Stimulated activated CD4-positive, alpha-beta T cell treated with anti-CD3 and anti-CD28 coated beads, Interleukin-2, amount 100 ng/mL, for 4 hours (primary cell): ENCODE results near the gene CHAC1.

Experiments
- DNase-seq: peaks from one replicate; pipeline ENCODE4 v3.0.0-alpha.2; 2020; ENCODE audit warnings: low read depth

The CHAC1 gene, protein sequence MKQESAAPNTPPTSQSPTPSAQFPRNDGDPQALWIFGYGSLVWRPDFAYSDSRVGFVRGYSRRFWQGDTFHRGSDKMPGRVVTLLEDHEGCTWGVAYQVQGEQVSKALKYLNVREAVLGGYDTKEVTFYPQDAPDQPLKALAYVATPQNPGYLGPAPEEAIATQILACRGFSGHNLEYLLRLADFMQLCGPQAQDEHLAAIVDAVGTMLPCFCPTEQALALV

DNA sequence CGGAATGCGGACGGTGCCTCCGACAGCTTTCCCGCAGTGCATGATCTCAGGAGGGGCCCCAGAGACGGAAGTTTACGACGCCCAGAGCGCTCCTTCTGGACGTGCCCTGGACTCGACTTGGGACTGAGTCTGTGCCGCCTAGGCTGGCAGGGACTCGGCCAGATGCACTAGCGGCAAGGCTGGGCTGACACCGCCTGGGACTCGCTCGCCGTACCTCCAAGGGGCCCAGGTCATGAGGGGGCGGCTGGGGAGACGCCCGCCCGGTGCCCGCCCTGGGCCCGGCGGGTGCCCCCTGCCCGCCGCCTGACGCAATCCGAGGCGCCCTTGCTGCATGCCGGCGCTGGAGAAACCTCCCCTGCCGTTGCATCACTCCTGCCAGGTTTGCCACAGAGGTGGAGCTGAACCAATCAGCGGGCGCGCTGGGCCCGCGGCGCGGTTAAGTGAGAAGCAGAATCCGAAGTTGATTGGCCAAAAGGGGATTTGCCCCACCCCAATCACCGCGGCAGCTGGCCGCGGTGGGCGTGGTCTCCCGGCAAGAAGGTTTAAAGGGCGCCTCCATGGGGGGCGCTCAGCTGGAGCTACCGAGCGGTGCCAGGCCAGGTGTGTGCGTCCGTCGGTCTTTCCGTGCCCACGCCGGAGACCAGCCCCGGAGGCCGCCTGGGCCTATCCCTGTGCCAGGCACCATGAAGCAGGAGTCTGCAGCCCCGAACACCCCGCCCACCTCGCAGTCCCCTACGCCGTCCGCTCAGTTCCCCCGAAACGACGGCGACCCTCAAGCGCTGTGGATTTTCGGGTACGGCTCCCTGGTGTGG lies at the start of gene CHAC1:
Gene CHAC1, plus strand, starts transcription at position 571 of the 812 bp plus-strand sequence. Its CDS starts 113 bp downstream, at position 684.
- DNase-seq: peak; percentile 96

DNA sequence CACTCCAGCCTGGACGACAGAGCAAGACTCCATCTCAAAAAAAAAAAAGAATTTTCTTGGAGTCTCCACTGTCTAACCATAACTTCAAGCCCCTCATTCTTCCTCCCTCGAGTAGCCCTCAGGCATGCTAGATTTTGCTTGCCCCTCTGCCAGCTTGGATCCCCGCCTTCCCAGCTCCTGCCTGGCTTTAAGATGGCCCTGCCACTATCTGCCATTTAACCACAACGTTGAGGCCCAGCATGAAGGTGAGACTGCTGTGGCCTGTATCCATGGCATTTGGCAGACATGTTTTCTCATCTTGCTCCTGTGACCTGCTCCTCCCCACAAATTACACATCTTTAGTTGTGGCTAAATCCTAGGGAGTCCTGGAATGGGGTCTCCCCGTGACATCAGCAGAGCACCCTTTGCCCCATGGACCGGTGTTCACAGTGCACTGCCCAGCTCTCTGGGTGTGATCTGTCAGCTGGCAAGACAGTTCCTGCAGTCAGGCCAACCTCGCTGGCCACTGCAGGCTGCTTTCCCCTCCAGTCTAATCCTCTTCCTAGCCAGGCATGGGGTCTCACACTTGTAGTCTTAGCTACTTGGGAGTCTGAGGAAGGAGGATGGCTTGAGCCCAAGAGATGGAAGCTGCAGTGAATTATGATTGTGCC lies 48.6 kb upstream of the CHAC1 start:
- DNase-seq: no peak

DNA sequence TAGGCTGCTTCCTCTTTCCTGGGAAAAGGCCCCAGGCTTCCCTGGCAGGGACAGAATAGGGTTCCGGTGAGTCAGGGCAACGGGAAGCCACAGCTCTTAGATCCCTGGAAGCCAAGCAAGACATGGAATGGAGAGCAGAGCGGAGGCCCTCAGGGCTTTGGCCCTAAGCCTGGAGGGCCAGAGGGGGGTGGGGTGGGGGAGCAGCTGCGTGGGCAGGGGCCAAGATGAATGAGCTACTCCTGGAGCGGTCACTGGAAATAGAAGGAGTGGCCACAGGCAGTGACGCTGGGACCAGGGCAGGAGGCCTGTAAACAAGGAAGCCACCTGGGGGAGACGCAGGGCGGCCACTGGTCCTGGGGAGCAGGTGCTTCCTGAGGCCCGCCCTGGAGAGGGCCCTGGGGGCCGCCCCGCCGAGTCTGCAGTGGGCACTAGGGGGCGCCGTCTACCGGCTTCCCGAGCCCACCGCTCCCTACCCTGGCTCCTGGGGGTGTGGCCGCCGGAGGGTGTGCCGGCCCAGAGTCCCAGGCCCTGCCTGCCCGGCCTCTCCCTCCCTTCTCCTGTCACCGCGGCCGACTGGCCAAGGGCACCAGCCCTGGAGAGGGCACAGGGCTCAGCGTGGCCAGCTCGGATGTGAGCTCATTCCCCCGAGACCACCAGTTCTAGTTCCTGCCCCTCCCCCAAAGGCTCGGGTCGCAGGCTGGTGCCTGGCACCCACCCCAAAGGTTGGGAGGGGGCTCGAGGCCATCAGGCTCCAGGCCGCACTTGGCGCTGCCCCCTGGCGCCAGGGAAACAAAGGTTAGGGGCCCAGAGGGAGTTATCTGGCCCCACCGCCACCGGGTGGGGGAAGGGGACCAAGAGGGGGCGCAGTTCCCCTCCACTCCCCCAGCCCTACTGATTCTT lies 46.9 kb upstream of the CHAC1 start:
- DNase-seq: peak; percentile 57

DNA sequence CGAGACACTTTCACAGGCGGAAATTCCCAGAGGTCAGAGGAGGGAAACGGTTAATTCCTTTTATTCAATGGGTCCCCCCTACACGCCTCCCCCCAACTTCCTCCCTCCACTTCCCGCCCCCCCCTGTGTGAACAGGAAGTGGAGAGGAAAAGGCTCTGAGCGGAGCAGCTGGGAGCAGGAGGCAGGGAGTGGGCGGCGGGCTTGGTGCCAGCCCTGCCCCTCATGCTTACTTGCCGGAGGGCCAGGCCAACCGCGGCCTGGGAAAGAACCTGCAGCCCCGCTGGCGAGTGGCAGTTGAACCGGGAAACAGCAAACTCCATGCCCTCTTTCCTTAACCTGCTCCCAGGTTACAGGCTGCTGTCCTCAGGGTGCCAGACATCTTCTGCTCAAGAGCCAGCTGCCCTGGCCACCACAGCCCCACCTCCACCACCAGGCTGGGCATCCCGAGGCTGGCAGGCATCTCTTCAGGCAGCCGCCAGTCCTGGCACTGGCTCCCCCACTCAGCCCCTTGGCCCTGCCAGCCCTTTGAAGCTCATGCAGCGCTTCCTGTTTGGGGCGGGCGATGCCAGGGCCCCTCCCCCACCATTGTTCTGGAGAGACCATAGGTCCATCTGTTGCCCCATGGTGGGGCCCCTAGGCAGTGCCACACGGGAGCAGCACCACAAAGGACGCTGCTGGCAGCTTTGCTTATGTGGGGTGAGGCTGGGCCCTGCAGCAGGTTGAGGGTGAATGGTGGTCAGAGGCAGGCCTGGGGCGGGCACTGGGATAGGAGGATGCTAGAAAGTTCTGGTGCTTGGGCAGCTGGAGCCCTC lies 46.1 kb upstream of the CHAC1 start:
- no peak for DNase-seq

- no peak for DNase-seq
Observed at GRCh38 chr15:40908095-40908494, 45.2 kb upstream of the CHAC1 start.

GRCh38 chr15:40909662-40910630 lies 43.3 kb upstream of the CHAC1 start:
- DNase-seq: no peak

- no peak for DNase-seq
Observed at GRCh38 chr15:40911141-40911540, 42.1 kb upstream of the CHAC1 start.

- DNase-seq: no peak
Observed at GRCh38 chr15:40911693-40912092, 41.6 kb upstream of the CHAC1 start.

DNA sequence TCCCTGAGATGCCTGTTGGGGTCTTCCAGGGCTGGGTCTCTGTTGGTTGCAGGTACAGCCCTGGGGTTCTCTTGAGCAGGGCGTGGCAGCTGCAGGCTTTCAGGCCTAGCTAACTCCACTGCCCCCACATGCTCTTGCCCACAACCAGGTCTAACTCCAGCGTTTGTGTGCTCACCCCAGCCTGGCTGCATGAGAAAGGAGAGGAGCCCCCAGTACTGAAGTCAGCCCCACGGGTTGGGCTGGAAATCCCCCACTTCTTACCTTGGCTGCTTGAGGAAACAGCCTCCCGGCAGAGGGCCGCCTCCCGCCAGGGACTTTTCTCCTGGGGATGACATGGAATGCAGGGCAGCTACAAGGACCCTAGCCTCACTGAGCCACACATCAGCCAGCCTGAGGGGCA lies 40.8 kb upstream of the CHAC1 start:
- no peak for DNase-seq

- DNase-seq: no peak
Observed at GRCh38 chr15:40914013-40914412, 39.3 kb upstream of the CHAC1 start.

GRCh38 chr15:40914486-40914885 lies 38.8 kb upstream of the CHAC1 start:
- DNase-seq: no peak

DNA sequence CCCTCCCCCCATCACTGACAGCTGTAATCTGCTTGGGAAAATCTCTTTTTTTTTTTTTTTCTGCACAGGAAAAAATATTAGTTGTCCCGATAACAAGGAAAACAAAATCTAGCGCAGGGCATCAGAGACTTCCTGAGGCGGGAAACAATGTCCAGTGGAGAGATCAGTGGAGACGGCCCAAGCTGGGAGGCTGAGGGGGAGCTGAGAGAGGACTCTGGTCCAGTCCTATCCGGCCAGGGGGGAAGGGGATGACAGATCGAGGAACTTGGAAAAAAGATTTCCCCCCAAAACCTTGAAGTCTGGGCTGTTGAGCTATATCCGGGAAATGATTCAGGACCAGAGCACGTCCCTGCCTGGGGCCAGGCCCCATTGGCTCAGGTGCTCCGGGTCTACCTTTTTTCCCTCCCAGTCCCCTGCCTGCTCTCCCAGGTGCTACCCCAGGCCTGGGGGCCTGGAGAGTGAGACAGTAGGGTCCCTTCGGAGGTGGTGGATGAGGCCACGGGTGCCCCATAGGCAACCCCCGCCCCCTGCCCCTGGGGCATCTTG lies 38.1 kb upstream of the CHAC1 start:
- no peak for DNase-seq

DNA sequence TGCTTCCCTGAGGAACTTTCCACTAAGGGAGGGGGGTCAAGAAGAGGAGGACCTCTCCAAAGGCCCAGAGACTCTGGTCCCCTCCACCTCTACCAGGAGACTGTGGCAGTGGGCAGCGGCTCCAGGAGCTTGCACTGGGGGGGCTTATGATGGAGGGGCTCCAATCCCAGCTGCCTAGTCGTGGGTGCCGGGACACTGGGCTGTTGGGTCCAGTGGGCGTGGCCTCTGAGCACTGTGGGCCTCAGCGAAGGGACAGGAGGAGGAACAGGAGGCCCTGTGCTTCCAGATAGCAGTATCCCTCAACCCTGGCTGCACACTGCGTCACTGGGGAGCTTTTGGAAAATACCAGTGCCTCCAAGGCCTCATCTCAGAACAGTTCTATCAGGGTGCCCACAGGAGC lies 37.6 kb upstream of the CHAC1 start:
- DNase-seq: no peak

GRCh38 chr15:40917585-40917984 lies 35.7 kb upstream of the CHAC1 start:
- no peak for DNase-seq

DNA sequence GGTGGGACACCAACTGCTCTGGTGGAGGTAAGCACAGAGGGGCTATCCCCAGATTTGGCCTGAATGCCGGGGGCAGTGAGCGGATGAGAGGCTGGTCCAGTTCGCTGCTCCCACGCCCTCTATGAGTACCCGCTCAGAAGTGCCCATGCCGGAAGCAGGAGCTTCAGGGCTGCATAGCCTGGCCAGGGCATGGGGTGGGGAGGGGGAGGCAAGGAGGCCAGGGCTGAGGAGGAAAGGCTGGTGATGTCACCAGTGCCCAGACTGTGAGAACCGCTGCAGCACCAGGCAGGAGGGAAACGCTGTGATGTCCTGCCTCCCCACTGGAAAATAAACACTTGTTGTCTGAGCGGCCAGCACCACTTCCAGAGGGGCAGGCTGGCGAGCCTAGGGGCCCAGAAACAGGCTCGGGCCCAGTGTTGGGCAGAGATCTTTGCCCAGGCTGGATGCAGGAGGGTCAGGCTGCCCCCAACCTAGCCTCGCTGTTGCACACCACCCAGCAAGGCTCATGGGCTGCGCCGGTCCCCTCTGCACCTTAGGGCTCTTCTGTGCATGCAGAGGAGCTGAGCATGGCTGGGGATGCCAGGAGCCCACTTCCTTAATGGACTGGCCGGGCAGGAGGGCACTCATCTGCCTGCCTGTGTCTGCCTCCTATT lies 35.0 kb upstream of the CHAC1 start:
- DNase-seq: no peak

- no peak for DNase-seq
Observed at GRCh38 chr15:40918799-40919392, 34.4 kb upstream of the CHAC1 start.

- no peak for DNase-seq
Observed at GRCh38 chr15:40921949-40922607, 31.2 kb upstream of the CHAC1 start.

- no peak for DNase-seq
Observed at GRCh38 chr15:40922608-40923005, 30.7 kb upstream of the CHAC1 start.
